ENCODE results near the gene CFAP161. TPM values are rescaled to one million over a fixed set of nuclear protein-coding genes. Genes with fewer than 3 reads are reported as not detected.

CFAP161 gene
- total RNA-seq, 3 donors from 2014 or later (not counting 1 experiment from before 2014, with no cell fraction given): 0.53 to 1.3 TPM; not detected in 1

DNA sequence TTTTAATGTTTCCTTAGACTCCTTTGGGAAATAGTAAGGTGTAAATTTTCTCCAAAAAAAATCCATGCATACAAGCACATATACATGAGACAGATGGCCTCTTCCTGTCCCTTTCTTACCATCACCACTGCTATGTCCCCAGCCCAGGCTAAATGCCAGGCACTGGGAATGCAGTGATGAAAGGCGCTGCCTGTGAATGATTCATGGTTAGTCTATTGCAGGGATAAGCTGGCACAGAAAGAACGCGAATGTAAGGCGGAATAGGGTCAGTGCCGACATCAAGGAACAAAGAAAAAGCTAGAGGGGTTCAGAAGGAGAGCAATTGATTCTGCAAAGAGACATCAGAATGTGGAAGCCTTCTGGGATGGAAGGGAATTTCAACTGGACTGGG is 36.2 kb upstream of the CFAP161 start:
- Mint-ChIP-seq H3K9me3 (no peaks in the 10 kb centered on the region), H3K27me3 (ENCODE audit: low read depth in 2 of 2) (peaks cover 40 to 59% of the 10 kb centered on the region in 2 donors), H3K27ac (no peak overlapping the region), H3K4me1 (peaks cover 5 to 13% of the 10 kb centered on the region in 2 donors), H3K36me3 (no peaks in the 10 kb centered on the region), H3K4me3 (no peak overlapping the region)
- intact Hi-C loops (cut with micrococcal nuclease): no loop called here
- no peaks in the 10 kb centered on the region for H3K9me3 ChIP-seq (ENCODE audit: control insufficient read depth, insufficient read depth, low read length)
- no peak for ATAC-seq
- no peak overlapping the region for H3K27ac ChIP-seq (ENCODE audit: low read length)
- DNase-seq: no peak
- peaks cover 7% of the 10 kb centered on the region for H3K4me1 ChIP-seq (ENCODE audit: control insufficient read depth, insufficient read depth, low read length)
- WGBS (ENCODE audit: insufficient coverage): 93% methylated on average over 5 of the region's 5 CpGs
- no peaks in the 10 kb centered on the region for H3K36me3 ChIP-seq (ENCODE audit: control insufficient read depth, insufficient read depth, low read length)
- no peak overlapping the region for H3K4me3 ChIP-seq (ENCODE audit: low read length)
- peaks cover 3% of the 10 kb centered on the region for H3K27me3 ChIP-seq (ENCODE audit: control insufficient read depth, insufficient read depth, low read length)
- TF ChIP-seq, protein P1, sequence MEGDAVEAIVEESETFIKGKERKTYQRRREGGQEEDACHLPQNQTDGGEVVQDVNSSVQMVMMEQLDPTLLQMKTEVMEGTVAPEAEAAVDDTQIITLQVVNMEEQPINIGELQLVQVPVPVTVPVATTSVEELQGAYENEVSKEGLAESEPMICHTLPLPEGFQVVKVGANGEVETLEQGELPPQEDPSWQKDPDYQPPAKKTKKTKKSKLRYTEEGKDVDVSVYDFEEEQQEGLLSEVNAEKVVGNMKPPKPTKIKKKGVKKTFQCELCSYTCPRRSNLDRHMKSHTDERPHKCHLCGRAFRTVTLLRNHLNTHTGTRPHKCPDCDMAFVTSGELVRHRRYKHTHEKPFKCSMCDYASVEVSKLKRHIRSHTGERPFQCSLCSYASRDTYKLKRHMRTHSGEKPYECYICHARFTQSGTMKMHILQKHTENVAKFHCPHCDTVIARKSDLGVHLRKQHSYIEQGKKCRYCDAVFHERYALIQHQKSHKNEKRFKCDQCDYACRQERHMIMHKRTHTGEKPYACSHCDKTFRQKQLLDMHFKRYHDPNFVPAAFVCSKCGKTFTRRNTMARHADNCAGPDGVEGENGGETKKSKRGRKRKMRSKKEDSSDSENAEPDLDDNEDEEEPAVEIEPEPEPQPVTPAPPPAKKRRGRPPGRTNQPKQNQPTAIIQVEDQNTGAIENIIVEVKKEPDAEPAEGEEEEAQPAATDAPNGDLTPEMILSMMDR (IDR thresholded peaks at IDR 0.05): no peak

DNA sequence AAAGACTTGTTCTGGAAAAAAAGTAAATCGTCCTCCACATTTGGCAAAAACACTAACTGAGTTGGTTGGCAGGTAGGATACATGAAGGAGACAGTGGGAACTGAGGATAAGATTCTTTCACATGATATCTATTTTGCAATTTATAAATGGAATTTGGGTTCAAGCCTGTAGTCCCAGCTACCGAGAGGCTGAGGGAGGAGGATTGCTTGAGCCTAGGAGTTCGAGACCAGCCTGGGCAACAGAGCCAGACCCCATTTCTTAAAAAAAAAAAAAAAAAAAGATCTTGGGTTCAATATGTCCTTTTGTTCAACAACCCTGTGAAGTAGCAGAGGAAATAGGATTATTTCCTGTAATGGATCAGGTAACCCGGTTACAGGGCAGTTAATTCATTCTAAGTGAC is 35.7 kb upstream of the CFAP161 start:
- H3K4me1 ChIP-seq (ENCODE audit: control insufficient read depth, insufficient read depth, low read length): peaks cover 7% of the 10 kb centered on the region
- Mint-ChIP-seq H3K27me3 (ENCODE audit: low read depth in 2 of 2) (peaks cover 38 to 55% of the 10 kb centered on the region in 2 donors), H3K4me1 (peaks cover 5 to 13% of the 10 kb centered on the region in 2 donors), H3K9me3 (no peaks in the 10 kb centered on the region), H3K27ac (no peak overlapping the region), H3K36me3 (no peaks in the 10 kb centered on the region), H3K4me3 (no peak overlapping the region)
- H3K36me3 ChIP-seq (ENCODE audit: control insufficient read depth, insufficient read depth, low read length): no peaks in the 10 kb centered on the region
- peaks cover 3% of the 10 kb centered on the region for H3K27me3 ChIP-seq (ENCODE audit: control insufficient read depth, insufficient read depth, low read length)
- TF ChIP-seq, protein P1 (IDR thresholded peaks at IDR 0.05): no peak
- intact Hi-C loops (cut with micrococcal nuclease): no loop called here
- ATAC-seq (no peak), DNase-seq (no peak)
- no peak overlapping the region for H3K4me3 ChIP-seq (ENCODE audit: low read length)
- H3K9me3 ChIP-seq (ENCODE audit: control insufficient read depth, insufficient read depth, low read length): no peaks in the 10 kb centered on the region
- 78% methylated on average over 3 of the region's 4 CpGs for WGBS (ENCODE audit: insufficient coverage)
- H3K27ac ChIP-seq (ENCODE audit: low read length): no peak overlapping the region

DNA sequence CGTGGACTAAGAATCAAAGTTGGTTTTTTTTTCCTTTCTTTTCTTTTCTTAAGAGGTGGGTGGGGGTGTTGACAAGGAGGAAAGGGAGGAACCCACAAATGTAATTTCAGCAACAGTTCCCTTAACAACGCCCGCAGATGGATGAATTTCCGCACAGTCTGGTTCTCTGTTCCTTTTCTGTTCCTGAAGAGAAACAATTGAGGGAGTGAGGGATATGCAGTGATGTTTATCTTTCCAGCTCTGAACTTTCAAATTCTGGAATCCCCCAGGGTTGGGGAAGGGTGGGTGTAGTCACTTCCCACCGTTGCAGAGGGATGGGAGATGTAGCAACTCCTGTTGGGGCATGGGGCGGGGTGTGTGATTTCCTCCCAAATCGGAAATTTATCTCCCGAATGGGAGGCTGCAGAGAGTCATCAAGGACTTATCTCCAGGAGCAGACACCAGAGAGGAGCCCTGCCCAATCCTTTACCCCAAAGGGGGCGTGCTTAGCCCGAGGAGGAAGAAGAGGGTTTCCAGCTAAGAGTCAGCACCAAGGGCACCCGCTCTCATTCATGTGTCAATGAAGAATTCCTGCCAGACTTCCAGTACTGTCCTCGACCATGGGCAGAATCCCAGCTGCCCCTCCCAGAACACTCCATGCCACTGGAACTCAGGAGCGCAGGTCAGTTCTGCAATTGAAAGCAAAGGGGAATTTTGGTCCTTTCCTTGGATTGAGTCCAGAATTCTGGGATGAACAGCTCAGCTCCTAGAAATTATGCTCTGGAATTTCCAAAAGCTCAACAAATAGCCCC is 35.0 kb upstream of the CFAP161 start:
- intact Hi-C loops (cut with micrococcal nuclease): no loop called here
- H3K4me3 Mint-ChIP-seq: no peak overlapping the region
- H3K27ac ChIP-seq (ENCODE audit: low read length): no peak overlapping the region
- no peak overlapping the region for H3K27ac Mint-ChIP-seq
- 15% methylated on average over 13 of the region's 13 CpGs for WGBS (ENCODE audit: insufficient coverage)
- no peaks in the 10 kb centered on the region for H3K36me3 Mint-ChIP-seq
- ATAC-seq (no peak), DNase-seq (no peak)
- no peak overlapping the region for H3K4me3 ChIP-seq (ENCODE audit: low read length)
- TF ChIP-seq, protein P1 (IDR thresholded peaks at IDR 0.05): no peak
- peaks cover 36 to 59% of the 10 kb centered on the region in 2 donors for H3K27me3 Mint-ChIP-seq (ENCODE audit: low read depth in 2 of 2)
- H3K9me3 ChIP-seq (ENCODE audit: control insufficient read depth, insufficient read depth, low read length): no peaks in the 10 kb centered on the region
- no peaks in the 10 kb centered on the region for H3K9me3 Mint-ChIP-seq
- H3K27me3 ChIP-seq (ENCODE audit: control insufficient read depth, insufficient read depth, low read length): peaks cover 3% of the 10 kb centered on the region
- no peaks in the 10 kb centered on the region for H3K36me3 ChIP-seq (ENCODE audit: control insufficient read depth, insufficient read depth, low read length)
- H3K4me1 Mint-ChIP-seq: peaks cover 5 to 13% of the 10 kb centered on the region in 2 donors
- H3K4me1 ChIP-seq (ENCODE audit: control insufficient read depth, insufficient read depth, low read length): peaks cover 7% of the 10 kb centered on the region
